IPS-NIHi11 (cell line): ENCODE data around the gene ARL13B.
"Not testable (repeated sequence)": the region's sequence is repeated elsewhere in the genome, so short reads cannot be mapped to it uniquely, and the experiment has no call there.

ENCODE experiments used
- DNase-seq: peaks from one replicate; pipeline ENCODE4 v3.0.0; 2012; ENCODE audit warnings: mixed read lengths, low spot score

Gene ARL13B

GRCh38 chr3:93979850-93980676, at the start of gene ARL13B:
TSS of gene ARL13B (plus strand) at chr3:93980155. CDS start at chr3:93980424, 269 bp downstream.
- DNase-seq = peak; percentile 96

- no peak for DNase-seq
These were observed 48.2 kb upstream of the ARL13B start for GRCh38 chr3:93931597-93932229.

- DNase-seq = no peak
These were observed 45.4 kb upstream of the ARL13B start for GRCh38 chr3:93934366-93935046.

- DNase-seq = no peak
These were observed 43.4 kb upstream of the ARL13B start for GRCh38 chr3:93936549-93936948.

GRCh38 chr3:93937485-93937884, 42.5 kb upstream of the ARL13B start:
- not testable (repeated sequence) for DNase-seq

- not testable (repeated sequence) for DNase-seq
These were observed 30.0 kb upstream of the ARL13B start for GRCh38 chr3:93949958-93950357.

GRCh38 chr3:93961026-93961425, 18.9 kb upstream of the ARL13B start:
- DNase-seq = no peak

GRCh38 chr3:93961489-93961888, 18.5 kb upstream of the ARL13B start:
- DNase-seq = no peak

- no peak for DNase-seq
These were observed 17.2 kb upstream of the ARL13B start for GRCh38 chr3:93962798-93963197.

- DNase-seq = not testable (repeated sequence)
These were observed 14.8 kb upstream of the ARL13B start for GRCh38 chr3:93965106-93965505.

- DNase-seq = no peak
These were observed 10.5 kb upstream of the ARL13B start for GRCh38 chr3:93969443-93969842.

GRCh38 chr3:93969997-93970396, 10.0 kb upstream of the ARL13B start:
- DNase-seq = no peak

- DNase-seq = peak; percentile 73
These were observed 6.5 kb upstream of the ARL13B start, which contains the start of gene PROS1 for GRCh38 chr3:93973131-93974126. TSS of gene PROS1 (minus strand) at chr3:93973896. CDS start at chr3:93973749, 147 bp downstream.

GRCh38 chr3:93981649-93982048, 1.7 kb downstream of the ARL13B start:
- no peak for DNase-seq

GRCh38 chr3:93983408-93983807, 3.5 kb downstream of the ARL13B start:
- no peak for DNase-seq

- DNase-seq = no peak
These were observed 4.7 kb downstream of the ARL13B start for GRCh38 chr3:93984618-93985017.

GRCh38 chr3:93988283-93988682, 8.3 kb downstream of the ARL13B start:
- no peak for DNase-seq

GRCh38 chr3:93988764-93989163, 8.8 kb downstream of the ARL13B start:
- no peak for DNase-seq

GRCh38 chr3:93989241-93989640, 9.3 kb downstream of the ARL13B start:
- DNase-seq = peak; percentile 8

- no peak for DNase-seq
These were observed 11.7 kb downstream of the ARL13B start for GRCh38 chr3:93991631-93992030.

- DNase-seq = no peak
These were observed 12.3 kb downstream of the ARL13B start for GRCh38 chr3:93992207-93992606.
